OCI-LY7 (cell line): ENCODE data around the gene BCAT1. TPM values are rescaled to one million over a fixed set of nuclear protein-coding genes. Genes with fewer than 3 reads are reported as not detected.
"Not testable (repeated sequence)": the region's sequence is repeated elsewhere in the genome, so short reads cannot be mapped to it uniquely, and the experiment has no call there.

ENCODE experiments used
- BruUV-seq: library from RNA; stranded (reverse); fragments of 400-500 nt; replicated peaks from 2 replicates; lab custom pipeline; 2021; lab: Mats Ljungman, UMichigan
- CTCF ChIA-PET: fragments of 300-600 bp; sonication (Branson Sonifier 250); formaldehyde crosslinking; loops from one replicate; lab custom pipeline; 2022; ENCODE audit warnings: antibody characterized with exemption; ENCODE audit not compliant: unreplicated experiment; lab: Charles Lee
- POLR2A ChIA-PET: fragments of 300-600 bp; sonication (Branson Sonifier 250); formaldehyde crosslinking; loops from one replicate; lab custom pipeline; 2022; ENCODE audit warnings: antibody characterized with exemption; lab: Charles Lee
- DNase-seq: peaks from one replicate; pipeline ENCODE4 v3.0.0-alpha.2; 2015; ENCODE audit warnings: low spot score
- H2AFZ ChIP-seq: fragments of 200-600 bp; sonication (generic), shearing (Covaris generic); 2 replicates; pipeline ENCODE4 v1.6.1; 2014; ENCODE audit warnings: mild to moderate bottlenecking, antibody characterized with exemption, low read length, moderate library complexity
- H3K27ac ChIP-seq: fragments of 200-600 bp; sonication (generic); 2 replicates; pipeline ENCODE4 v1.5.1; 2014; ENCODE audit warnings: mixed run types, low read depth, mild to moderate bottlenecking, moderate library complexity, low read length, inconsistent platforms; ENCODE audit not compliant: poor library complexity, severe bottlenecking
- H3K36me3 ChIP-seq: fragments of 200-600 bp; sonication (generic); 2 replicates; pipeline ENCODE4 v1.6.1; 2014; ENCODE audit warnings: mild to moderate bottlenecking, antibody characterized with exemption, low read length, moderate library complexity, mixed read lengths; ENCODE audit not compliant: insufficient read depth
- H3K4me1 ChIP-seq: fragments of 200-600 bp; sonication (generic); 2 replicates; pipeline ENCODE4 v1.5.1; 2014; ENCODE audit warnings: mild to moderate bottlenecking, low read length; ENCODE audit not compliant: insufficient read depth, poor library complexity, severe bottlenecking
- H3K4me2 ChIP-seq: fragments of 200-600 bp; sonication (generic); 2 replicates; pipeline ENCODE4 v1.6.1; 2014; ENCODE audit warnings: mild to moderate bottlenecking, low read length
- H3K4me3 ChIP-seq: fragments of 200-600 bp; sonication (generic); 2 replicates; pipeline ENCODE4 v1.5.1; 2014; ENCODE audit warnings: mild to moderate bottlenecking, low read depth, low read length; ENCODE audit not compliant: poor library complexity, severe bottlenecking
- H3K79me2 ChIP-seq: fragments of 200-600 bp; sonication (generic); 2 replicates; pipeline ENCODE4 v1.6.1; 2016; ENCODE audit warnings: low read depth, mild to moderate bottlenecking, low read length, moderate library complexity, mixed read lengths; ENCODE audit not compliant: insufficient read depth
- H3K9me2 ChIP-seq: fragments of 200-600 bp; sonication (generic); 2 replicates; pipeline ENCODE4 v1.6.1; 2016; ENCODE audit warnings: mild to moderate bottlenecking, low read length, mixed read lengths; ENCODE audit not compliant: insufficient read depth
- H3K9me3 ChIP-seq: fragments of 200-600 bp; sonication (generic); 2 replicates; pipeline ENCODE4 v1.6.1; 2014; ENCODE audit warnings: mild to moderate bottlenecking, mixed run types, low read length, mixed read lengths
- H4K20me1 ChIP-seq: fragments of 200-600 bp; sonication (generic); 2 replicates; pipeline ENCODE4 v1.6.1; 2014; ENCODE audit warnings: mild to moderate bottlenecking, antibody characterized with exemption, low read length, moderate library complexity, mixed read lengths; ENCODE audit not compliant: insufficient read depth
- CTCF ChIP-seq: fragments of 200-600 bp; sonication (generic); conservative IDR thresholded peaks from 2 replicates; pipeline ENCODE4 v1.5.1; 2014; ENCODE audit warnings: mild to moderate bottlenecking, antibody characterized with exemption, low read length, moderate library complexity, mixed read lengths
- EZH2phosphoT487 ChIP-seq: fragments of 200-600 bp; sonication (generic); IDR thresholded peaks from 2 replicates; pipeline ENCODE4 v1.6.1; 2018; ENCODE audit warnings: low read depth, borderline replicate concordance, mild to moderate bottlenecking, mixed run types, antibody characterized with exemption, low read length, moderate library complexity, mixed read lengths
- intact Hi-C: fragments of 100-400 bp; cut with micrococcal nuclease; formaldehyde crosslinking; loops from one replicate; pipeline ENCODE4 v1.10.0; 2022; ENCODE audit not compliant: unreplicated experiment
- total RNA-seq, 2 experiments: library from RNA; depleted of rRNA in 1 of 2; stranded (reverse); fragments of >200 nt in 1 of 2; shearing (Covaris generic) in 1 of 2; gene quantifications; 2 replicates each; pipeline ENCODE4 v1.2.3, GENCODE V29; 2014 to 2022

The BCAT1 gene
- total RNA-seq, 2 experiments from 2014 or later, result 121 to 207 TPM

- POLR2A ChIA-PET, result interaction anchor here (0.9 to 1.5 kb wide), 3 partner anchors 22 to 95 kb away, joined by 3 to 8 read pairs (median 4); partner anchors contain the start of gene BCAT1
- no peak overlapping the region for H3K27ac ChIP-seq
- intact Hi-C loops, result loop anchor here (5.0 kb wide), 1 partner anchor 294 kb away; no protein-coding TSS in a partner anchor
Observed at GRCh38 chr12:24853588-24853987, 95.3 kb downstream of the BCAT1 start.

GRCh38 chr12:24853094-24853493 is 95.8 kb downstream of the BCAT1 start:
- intact Hi-C loops, result loop anchor here (5.0 kb wide), 1 partner anchor 294 kb away; no protein-coding TSS in a partner anchor
- Histone ChIP-seq H3K9me3 (0 out of 2 replicates have a peak, but pooled peaks cover 2% of the 10 kb centered on the region), H2AFZ (no peak overlapping the region), H4K20me1 (no peaks in the 10 kb centered on the region), H3K27ac (no peak overlapping the region), H3K4me2 (no peak overlapping the region), H3K4me3 (no peak overlapping the region), H3K36me3 (peaks cover 48% of the 10 kb centered on the region), H3K9me2 (no peaks in the 10 kb centered on the region), H3K4me1 (peaks cover 8% of the 10 kb centered on the region), H3K79me2 (no peaks in the 10 kb centered on the region)
- BruUV-seq, result no TSS peak
- POLR2A ChIA-PET, result interaction anchor here (0.9 to 1.5 kb wide), 2 partner anchors 21 to 95 kb away, joined by 3 to 8 read pairs; partner anchors contain the start of gene BCAT1
- no peak for DNase-seq
- CTCF ChIA-PET, result no interaction called here
- TF ChIP-seq CTCF (no peak), EZH2phosphoT487 (no peak)

More at GRCh38 chr12:24853588-24853987, 95.3 kb downstream of the BCAT1 start:
- peaks cover 49% of the 10 kb centered on the region for H3K36me3 ChIP-seq
- no peak overlapping the region for H3K4me3 ChIP-seq
- CTCF ChIA-PET, result no interaction called here
- no peak overlapping the region for H3K4me2 ChIP-seq
- no peak overlapping the region for H2AFZ ChIP-seq
- peaks cover 7% of the 10 kb centered on the region; the same call in 1 of the 2 replicates for H3K9me3 ChIP-seq
- TF ChIP-seq CTCF (no peak), EZH2phosphoT487 (no peak)
- no TSS peak for BruUV-seq
- H4K20me1 ChIP-seq, result no peaks in the 10 kb centered on the region
- no peak for DNase-seq
- H3K9me2 ChIP-seq, result no peaks in the 10 kb centered on the region
- H3K4me1 ChIP-seq, result peaks cover 8% of the 10 kb centered on the region
- H3K79me2 ChIP-seq, result no peaks in the 10 kb centered on the region

GRCh38 chr12:24852420-24852819 is 96.5 kb downstream of the BCAT1 start:
- no TSS peak for BruUV-seq
- Histone ChIP-seq H3K9me3 (no peaks in the 10 kb centered on the region), H3K4me3 (no peak overlapping the region), H3K4me1 (peaks cover 8% of the 10 kb centered on the region), H3K4me2 (no peak overlapping the region), H4K20me1 (no peaks in the 10 kb centered on the region), H3K36me3 (peaks cover 47% of the 10 kb centered on the region), H2AFZ (no peak overlapping the region), H3K27ac (no peak overlapping the region), H3K9me2 (no peaks in the 10 kb centered on the region), H3K79me2 (no peaks in the 10 kb centered on the region)
- DNase-seq, result peak; percentile 12
- TF ChIP-seq CTCF (peak; percentile 85), EZH2phosphoT487 (no peak)
- POLR2A ChIA-PET, result interaction anchor here (0.6 to 0.9 kb wide), 2 partner anchors 9 to 21 kb away, joined by 3 to 4 read pairs; no protein-coding TSS in a partner anchor
- CTCF ChIA-PET, result no interaction called here
- intact Hi-C loops, result loop anchor here (5.0 kb wide), 1 partner anchor 295 kb away; no protein-coding TSS in a partner anchor

GRCh38 chr12:24851883-24852282 is 97.0 kb downstream of the BCAT1 start:
- H3K27ac ChIP-seq, DNase-seq, BruUV-seq, POLR2A ChIA-PET, H3K9me2 ChIP-seq, CTCF ChIA-PET, H3K79me2 ChIP-seq, H3K9me3 ChIP-seq, H2AFZ ChIP-seq, H3K4me3 ChIP-seq, H3K4me2 ChIP-seq, H3K4me1 ChIP-seq, H4K20me1 ChIP-seq: not testable (repeated sequence)
- H3K36me3 ChIP-seq, result peaks cover 47% of the 10 kb centered on the region
- intact Hi-C loops, result loop anchor here (5.0 kb wide), 1 partner anchor 295 kb away; no protein-coding TSS in a partner anchor
